Measurements from ENCODE around the gene SERPINE3.

The SERPINE3 gene

DNA sequence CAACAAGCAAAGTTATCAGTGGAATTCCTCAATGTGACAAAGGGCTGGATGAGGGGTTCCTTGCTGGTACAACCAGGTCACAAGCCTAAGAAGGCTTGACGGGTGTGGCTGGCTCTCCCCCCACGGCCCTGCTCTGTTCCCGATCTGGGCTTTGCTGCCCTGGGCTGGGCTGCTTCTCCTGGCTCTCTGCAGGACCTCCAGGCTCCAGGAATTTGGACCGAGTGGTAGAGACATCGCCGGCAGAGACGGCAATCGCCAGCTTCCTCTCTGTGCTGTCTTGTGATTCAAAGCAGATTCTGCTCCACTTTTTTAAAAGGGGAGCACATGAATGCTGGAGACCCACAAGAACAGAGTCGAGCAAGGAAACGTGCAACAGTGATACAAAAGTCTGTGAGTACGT lies at the start of gene SERPINE3:
TSS of gene SERPINE3 (plus strand) at position 338 of the 400 bp plus-strand sequence. CDS start 1,401 bp downstream, outside the sequence.
- DNase-seq: no peak

DNA sequence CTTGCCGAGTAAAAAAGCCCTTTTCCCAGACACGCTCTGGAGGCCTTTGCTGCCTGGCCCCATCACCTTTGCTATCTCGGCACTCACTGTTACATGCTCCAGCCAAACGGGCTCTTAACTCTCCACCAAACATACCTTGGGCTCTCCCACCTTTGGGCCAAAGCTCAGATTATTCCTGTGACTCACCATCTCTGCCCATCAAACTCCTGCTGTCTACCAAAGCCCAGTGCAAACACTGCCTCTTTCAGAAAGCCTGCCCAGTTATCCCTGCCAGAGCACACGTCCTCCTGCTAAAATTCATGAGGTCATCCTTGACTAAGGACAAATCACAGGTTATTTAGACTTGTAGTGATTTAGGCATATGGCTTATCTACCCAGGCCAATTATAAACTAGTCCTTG lies 48.1 kb upstream of the SERPINE3 start:
- DNase-seq: no peak

DNA sequence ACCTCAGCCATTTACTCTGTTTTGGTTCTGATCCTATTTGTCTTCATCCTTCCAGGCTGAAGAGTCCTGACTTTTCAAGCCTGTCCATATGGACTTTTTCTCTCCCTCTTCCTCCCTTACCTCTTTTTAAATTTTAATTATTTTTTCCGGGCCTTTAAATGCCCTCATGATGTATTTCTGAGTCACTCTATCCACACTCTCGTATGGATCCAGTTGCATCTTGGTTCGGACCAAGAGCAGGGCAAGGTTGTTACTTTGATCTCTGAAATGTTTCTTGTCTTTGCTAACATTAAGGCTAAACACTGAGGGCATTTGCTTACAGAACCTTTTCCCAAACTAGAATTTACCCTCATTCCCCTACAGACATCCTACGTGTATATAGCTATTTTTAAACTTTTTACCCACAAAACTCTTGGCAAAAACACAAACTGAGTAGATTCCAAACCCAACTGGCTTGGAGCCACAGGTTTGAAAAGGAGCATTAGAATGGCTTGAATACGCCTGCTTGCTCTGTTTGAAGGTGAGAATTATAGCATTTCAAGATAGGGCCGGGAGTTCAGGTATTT lies 47.4 kb upstream of the SERPINE3 start:
- DNase-seq: no peak

DNA sequence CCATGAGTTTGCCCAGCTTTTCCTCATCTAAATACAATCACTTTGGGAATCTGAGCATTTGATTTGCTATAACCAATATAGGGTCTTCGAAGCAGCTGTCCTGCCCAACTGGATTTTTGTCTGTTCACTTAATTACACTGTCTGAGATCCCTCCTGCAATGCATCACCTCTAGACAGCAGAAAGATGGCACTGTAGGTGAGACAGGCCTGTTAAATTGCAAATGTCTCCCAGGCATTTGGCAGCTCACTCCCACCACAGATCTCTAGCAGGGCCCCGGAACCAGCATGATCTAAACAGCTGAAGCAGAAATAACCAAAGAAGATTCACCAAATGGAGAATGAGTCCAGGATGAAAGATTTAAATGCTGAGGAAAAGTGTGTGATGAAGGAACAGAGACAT lies 41.9 kb upstream of the SERPINE3 start:
- no peak for DNase-seq

DNA sequence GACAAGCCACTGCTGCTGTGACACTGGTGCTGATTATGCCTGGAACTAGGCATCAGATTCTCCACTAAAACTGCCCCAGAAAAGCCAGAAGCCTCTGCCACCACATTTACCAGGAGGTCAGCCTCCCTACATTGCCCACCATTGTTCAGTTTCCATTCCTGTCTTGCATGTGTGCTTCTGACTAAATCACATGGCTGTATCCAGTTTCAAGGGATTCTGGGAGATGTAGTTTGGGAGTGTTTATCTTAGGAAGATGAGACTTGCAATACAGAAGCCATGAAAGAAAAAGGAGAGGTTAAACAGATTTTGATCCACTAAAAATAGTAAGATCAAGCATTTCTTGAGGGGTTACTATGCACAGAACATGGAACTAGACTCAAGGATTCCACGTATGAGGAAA lies 40.7 kb upstream of the SERPINE3 start:
- DNase-seq: peak; percentile 38

DNA sequence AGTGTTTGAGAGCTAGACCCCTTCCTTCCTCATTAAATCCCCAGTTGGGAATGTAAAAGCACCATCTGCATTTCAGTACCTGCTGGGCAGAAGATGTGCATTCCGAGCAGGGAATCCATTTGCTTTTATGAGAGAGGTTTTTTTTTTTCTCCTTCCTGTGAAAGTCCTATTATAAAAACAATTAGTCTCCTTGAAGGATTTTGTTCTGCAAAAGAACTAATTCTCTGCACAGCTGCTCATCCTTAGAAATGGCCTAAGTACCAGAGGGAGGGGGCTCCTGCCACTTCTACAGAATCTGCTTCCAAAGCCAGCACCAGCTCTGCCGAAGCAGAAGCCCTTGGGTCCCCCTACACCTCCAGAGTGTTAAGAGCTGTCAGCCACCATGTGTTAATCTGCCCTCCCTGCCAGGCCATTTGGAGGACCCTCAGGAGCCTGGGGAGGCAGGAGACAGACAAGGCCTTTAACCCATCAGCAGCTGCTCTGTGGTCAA lies 36.4 kb upstream of the SERPINE3 start:
- no peak for DNase-seq

DNA sequence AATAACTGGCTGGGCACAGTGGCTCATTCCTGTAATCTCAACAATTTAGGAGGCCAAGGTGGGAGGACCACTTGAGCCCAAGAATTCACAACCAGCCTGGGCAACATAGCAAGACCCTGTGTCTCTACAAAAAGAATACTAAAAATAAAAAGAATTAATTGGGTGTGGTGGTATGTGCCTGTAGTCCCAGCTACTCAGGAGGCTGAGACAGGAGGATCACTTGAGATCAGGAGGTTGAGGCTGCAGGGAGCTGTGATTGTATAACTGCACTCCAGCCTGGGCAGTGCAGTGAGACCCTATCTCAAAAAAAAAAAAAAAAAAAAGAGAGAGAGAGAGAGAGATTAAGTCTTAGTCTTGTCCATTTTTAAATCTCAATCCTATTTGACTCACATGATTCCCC lies 35.6 kb upstream of the SERPINE3 start:
- no peak for DNase-seq

DNA sequence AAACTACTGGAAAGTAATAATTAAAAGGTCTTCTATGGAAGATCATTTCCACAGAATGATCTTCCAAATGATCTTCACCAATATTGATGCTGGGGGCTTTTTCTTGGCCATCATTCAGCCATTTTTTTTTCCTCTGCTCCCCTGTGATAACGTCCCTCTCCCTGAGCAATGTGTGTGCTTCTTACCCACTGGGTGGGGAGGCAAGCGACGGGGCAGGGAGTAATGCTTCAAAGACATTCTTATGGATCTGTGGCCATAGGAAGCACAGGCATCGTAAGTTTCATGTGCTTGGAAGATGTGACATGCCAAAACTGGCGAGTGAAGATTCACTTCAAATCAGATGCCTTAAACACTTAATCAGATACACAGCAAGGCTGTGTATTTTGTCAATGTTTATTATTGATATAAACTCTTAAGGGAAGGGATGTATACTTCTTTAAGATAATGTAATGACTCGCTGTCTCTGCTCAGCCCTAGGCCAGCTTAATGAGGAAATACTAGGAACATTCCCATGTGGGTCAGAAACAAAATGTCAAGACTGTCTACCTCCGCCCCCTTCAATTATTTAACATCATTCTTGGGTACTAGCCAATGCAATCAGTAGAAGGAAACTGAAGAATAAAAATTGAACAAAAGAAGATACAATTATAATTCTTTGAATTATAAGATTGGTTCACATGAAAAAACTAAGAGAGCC lies 34.1 kb upstream of the SERPINE3 start:
- no peak for DNase-seq

DNA sequence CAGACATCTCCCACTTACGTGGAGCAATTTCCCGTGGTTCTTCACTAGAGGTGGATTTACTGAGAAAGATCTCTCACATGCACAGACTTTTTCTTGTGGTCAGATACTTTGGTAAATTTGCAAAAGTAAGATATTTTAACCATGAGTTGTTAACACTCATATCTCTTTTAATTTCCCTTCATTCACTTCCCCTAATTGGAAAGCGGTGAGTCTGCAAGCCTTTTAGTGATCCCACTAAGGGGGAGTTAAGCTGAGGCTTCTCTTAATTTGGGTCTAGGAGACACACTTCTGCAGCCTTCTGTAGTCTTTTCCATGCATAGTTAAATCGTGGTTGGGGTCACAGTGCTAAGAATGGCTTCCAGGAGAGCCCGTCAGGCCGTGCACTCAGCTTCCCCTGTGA lies 30.7 kb upstream of the SERPINE3 start:
- DNase-seq: no peak

DNA sequence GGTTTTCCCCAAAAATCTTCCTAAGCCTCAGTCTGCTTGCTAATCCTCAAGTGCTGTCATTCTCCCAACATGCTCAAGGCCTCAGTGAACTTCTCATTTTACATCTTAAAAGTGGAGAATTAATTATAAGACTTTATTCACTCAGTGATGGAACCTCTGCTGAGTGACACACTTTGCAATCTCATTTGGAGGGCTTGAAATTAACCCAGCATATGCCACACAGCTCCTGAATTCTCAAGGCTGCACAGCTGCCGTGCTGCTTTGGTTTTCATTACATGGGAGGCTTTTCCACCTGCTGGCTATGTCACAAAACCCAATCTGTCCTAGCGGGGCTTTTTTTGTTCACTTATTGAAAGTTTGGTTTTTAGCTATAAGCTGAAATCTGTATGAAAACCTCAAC lies 28.3 kb upstream of the SERPINE3 start:
- DNase-seq: peak; percentile 59

DNA sequence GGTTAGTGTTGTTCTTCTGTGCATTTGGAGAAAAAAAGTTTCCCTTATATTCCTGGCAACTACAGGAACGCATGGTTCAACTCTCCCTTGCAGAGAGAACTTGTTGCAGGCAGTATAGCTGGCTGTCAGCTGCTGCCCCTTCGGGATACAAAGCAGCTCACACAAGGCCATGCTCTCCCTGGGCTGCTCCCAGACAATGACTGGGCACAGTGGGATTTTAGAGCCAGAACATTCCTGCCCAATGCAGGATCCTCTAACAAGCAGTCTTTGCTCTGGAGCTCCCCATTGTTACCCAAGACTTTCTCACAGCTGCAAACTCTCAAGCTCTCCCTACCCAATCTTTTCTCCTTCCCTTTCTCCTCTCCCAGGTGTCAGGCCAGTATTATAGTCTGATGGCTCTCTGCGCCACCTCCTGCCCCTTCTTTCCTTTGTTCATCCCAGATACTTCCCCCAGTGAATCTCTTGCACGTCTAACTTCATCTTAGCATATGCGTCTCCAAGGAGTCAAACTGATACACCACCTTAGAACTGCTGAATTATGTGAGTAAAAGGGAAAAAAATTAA lies 27.5 kb upstream of the SERPINE3 start:
- no peak for DNase-seq

DNA sequence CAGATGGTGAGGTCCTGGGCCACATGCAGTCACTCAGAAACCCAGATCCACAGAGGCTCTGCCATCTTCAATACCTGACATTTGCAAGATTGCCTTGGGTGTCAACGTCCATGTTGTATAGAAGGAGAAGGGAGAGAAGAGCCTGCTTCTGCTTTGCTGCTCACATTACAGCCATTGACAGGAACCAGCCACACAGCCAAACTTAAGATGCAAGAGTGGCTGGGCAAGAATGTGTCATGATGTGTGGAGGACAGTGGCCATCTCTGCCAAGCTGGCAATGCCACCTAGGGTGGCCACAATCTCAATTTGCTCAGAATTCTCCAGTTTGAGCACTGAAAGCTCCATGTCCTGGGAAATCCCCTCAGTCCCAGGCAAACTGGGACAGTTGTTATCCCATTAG lies 25.9 kb upstream of the SERPINE3 start:
- no peak for DNase-seq

DNA sequence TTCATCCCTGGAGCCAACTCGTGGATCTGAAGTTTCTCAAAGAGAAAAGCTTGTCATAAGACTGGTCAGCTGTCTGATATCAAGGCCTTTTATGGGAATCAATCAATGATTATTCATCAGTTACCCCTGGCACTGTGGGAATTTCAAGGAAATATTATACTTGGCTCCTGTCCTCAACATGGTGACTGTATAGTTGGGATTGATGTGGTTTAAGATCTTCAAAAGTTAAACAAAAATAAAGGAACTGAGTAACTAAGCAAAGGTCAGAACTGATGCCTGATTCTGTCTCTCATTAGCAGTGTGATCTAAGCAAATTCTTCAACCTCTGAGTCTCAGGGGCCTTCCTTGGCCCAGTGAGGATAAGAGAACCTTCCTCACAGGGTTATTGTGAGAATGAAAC lies 22.2 kb upstream of the SERPINE3 start:
- DNase-seq: no peak

DNA sequence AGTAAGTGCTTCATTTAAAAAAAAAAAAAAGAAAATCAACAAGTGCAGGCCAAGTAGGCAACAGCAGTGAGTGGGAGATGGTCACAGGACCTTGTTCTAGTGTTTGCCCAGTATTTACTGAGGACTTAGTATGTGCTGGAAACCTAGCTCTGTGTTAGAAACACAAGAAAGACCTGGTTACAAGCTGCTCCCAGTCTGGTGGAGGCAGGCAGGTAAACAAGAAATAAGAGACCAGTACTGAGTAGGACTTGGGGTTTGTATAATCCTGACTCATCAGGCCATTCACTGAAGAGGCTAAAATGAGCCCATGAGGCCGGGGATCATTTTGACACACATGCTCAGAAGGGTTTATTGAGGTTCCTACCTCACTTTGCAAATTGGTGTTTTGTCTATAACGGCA lies 21.5 kb upstream of the SERPINE3 start:
- DNase-seq: no peak

DNA sequence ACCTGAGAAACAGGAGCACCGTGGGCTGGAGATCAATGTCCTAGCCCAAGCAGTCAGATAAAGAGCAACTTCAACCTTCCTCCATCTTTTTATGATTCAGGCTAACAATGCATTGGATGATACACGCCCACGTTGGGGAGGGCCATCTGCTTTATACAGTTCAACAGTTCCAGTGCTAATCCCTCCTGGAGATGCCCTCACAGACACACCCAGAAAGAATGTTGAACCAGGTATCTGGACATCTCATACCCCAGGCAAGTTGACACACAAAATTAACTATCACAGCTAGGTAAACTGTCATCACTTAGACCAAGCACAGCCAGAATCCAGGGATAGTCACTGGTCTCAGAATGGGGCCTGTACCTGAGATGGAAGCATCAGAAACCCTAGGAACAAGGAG lies 20.6 kb upstream of the SERPINE3 start:
- no peak for DNase-seq

DNA sequence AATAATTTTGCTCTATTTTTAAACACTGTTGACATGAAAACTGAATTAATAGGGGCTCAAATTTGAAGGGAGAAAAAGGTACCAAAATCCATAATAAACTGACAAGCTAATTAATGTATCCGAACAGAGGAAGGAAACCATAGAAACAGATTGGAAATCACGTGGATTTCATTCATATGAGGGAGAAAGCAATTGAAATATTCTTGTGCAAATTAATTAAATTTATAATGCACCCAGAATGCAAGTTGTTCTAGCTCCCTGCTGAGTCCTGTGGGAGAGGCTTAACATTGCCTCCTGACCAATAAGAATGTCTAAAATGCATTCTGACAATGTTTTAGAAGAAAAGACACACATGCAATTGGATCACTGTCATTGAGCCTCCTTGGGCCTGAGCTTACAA lies 17.7 kb upstream of the SERPINE3 start:
- no peak for DNase-seq

DNA sequence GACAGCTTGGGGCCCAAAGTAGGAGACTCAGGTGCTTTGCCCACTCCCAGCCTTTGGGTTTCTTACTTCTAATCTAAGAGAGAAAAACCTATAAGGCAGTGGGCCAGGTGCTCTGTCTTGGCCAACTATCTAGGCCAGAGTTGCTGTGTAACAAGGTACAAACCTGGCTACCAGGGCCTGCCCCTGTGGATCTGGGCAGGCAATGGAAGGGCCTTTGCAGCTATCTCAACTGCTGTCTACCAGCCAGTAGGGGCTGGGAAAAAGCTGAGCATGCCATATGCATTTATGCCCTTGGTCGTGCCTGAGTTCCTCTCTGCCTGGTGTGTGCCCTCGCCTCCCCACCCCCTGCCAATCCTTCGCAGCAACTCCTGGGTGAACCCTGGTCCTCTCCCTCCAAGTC lies 16.7 kb upstream of the SERPINE3 start:
- no peak for DNase-seq

DNA sequence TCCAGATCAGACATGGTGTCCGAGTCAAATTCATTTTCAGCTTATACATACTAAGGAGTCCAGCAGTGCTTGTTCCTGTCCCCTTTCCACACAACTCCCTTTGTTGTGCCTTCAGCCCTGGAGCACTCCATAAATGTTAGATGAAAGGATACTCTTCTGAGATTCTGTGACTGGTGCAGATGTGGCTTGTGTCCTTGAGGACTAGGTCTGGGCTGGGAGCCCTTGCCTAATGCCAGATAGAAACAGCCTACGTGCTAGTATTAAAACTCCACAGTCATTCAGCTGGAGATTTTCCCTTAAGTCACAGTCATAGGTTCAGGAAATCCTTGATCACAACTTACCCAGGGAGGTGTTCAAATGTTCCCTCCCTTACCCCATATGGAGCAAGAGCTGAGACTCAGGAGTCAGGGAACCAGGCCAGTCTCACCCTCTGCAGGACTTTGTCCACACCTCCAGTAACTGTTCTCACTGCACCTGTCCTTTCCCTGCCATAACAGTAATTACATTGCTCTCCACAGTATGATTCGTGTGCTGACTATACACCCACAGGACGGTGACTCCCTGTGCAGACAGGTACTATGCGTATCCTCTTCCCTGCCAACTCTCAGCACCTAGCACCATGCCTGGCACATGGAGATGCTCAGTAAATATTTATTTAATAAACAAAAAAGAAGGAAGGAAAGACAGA lies 15.5 kb upstream of the SERPINE3 start:
- no peak for DNase-seq

DNA sequence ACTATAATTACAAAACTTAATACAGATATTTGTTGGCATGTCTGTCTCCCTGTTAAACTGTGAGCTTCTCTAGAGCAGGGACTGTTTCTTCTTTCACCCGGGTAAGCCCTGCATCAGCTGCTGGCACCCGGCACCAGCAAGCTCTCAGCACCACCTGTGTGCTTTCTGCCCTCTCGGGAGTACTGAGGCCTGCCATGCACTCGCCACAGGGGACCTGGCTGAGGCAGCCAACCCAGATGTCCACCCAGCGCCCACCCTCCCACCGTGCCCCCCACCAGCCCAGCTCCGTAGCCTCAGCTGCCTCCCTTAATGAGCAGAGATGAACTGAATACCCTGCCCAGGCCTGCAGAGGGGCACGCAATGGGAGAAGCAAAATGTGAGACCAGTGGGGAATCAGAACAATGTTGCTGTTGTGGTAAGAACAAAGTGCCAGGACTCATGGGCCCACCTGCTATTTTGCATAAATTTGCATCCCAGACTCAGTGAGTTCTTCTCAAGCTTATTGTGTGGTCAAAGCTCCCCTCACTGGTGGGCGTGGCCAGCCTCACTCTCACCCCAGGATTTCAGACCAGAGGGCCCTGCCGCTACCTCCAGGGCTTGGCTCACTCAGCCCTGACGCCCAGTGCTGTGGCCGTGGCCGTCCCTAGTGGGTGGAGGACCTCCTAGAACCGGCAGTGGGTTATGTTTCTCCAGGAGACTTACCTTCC lies 14.6 kb upstream of the SERPINE3 start:
- DNase-seq: peak; percentile 24

DNA sequence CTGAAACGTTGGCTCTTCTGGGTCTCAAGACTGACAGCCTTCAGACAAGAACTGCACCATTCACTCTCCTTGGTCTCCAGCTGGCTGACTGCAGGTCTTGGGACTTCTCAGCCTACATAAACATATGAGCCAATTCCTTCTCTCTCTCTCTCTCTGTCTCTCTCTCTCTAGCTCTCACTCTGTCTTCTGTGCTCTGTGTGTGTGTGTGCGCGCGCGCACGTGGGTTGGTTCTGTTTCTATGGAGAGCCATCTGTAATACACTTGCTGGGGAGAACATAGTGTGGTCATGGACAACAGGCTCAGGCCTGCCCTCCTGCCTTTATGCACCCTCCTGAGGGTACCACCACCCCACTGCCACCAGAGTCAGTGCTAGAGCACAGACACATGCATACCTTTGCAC lies 13.7 kb upstream of the SERPINE3 start:
- no peak for DNase-seq

DNA sequence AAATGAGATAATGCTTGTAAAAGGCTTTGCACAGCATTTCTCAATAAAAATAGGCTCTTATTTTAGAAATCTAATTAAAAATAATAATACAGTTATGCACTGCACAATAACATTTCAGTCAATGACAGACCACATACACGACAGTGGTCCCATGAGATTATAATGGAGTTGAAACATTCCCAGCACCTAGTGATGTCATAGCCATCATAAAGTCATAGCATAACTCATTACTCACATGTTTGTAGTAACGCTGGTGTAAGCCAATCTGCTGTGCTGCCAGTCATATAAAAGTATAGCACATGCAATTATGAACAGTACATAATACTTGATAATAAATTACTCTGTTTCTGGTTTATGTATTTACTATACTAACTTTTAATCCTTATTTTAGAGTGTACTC lies 12.7 kb upstream of the SERPINE3 start:
- DNase-seq: no peak

DNA sequence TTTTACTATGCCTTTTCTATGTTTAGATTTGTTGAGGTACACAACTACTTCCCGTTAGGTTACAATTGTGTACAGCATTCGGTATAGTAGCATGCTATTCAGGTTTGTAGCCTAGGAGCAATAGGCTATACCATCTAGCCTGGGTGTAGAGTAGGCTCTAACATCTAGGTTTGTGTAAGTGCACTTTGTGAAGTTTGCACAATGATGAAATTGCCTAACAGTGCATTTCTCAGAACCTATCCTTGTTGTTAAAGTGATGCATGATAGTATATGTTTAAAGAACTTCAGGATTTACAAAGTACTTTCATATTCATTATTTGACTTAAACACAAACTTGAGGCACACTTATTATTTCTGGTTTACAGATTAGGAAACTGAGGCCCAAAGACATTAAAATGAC lies 11.5 kb upstream of the SERPINE3 start:
- no peak for DNase-seq

DNA sequence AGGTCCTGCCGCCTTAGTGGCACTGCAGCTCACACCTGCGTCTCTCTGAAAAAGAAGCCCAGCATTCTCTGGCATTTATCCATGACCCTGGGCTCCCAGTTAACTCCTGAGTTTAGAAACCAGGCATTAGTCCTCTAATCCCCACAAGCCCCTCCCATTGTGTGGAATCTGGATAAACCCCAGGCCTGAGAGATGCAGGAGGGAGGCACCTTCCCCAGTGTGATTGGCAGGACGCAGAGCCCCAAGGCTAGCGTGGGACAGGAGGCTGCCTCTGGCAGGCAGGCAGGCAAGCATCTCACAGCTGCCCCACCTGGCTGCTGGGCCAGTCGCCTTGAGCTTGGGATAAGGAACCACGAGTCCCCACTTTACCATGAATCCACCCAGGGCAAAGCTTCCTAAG lies 11.0 kb upstream of the SERPINE3 start:
- DNase-seq: no peak
